HFF-Myc (cell line): ENCODE measurements around the gene COX7A2.
A peak's percentile ranks its signal among the peaks of the same experiment; 100 is the strongest.

Source experiments
- DNase-seq: peaks from one replicate; pipeline ENCODE4 v3.0.0-alpha.2; 2011; ENCODE audit warnings: low read depth; ENCODE audit errors: extremely low read depth
- H3K4me3 ChIP-seq: replicated peaks from 2 replicates; pipeline ENCODE4 v1.5.1; 2011; ENCODE audit warnings: low read depth, mild to moderate bottlenecking, control low read depth, low read length
- CTCF ChIP-seq: IDR thresholded peaks from 2 replicates; pipeline ENCODE4 v1.5.1; 2012; ENCODE audit warnings: mild to moderate bottlenecking, low read depth, low read length, control low read depth; ENCODE audit errors: missing control alignments

The COX7A2 gene, protein sequence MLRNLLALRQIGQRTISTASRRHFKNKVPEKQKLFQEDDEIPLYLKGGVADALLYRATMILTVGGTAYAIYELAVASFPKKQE

DNA sequence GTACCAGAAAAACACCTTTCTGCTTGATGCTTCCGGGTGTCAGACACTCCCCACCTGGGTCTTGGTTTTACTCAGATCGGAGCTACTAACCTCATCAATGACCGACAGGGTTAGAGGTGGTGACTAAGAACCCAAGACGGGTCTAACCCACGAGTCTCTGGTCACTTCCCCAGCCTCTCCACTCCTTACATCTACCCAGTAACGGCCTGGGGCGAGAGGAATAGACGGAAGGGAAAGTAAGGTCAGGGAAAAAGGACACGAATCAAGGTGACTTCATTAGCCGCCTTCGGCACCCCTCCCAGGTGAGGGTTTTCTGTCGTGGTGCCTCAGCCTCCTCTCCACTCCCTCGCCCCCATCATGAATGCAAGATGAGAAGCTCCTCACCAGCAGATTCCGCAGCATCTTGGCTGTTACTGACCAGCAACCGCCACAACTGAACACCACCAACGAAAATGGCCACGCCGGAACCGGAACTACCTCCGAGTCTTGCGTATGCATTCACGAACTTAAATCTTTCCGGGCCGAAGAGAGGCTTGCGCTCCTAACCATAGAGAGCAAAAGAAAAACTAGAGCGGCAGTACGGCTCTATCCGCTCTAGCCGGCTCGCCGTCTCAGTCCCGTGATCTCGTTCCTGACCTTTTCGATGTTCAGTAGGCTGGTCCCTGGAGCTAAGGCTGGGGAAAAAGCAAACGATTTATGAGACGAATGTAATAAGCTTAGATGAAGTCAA is at the start of gene COX7A2:
COX7A2 (minus strand) TSS at position 469 of the 730 bp plus-strand sequence; CDS start at position 402, 67 bp downstream.
- peak; percentile 94 for DNase-seq
- no peak for TF ChIP-seq CTCF
- H3K4me3 ChIP-seq, result peak within 1 kb of the TSS; percentile 81

GRCh38 chr6:75292555-75292954 is 49.0 kb upstream of the COX7A2 start:
- no peak for DNase-seq
- no peak for TF ChIP-seq CTCF
- no peak overlapping the region for H3K4me3 ChIP-seq

- TF ChIP-seq CTCF, result no peak
- DNase-seq, result no peak
- H3K4me3 ChIP-seq, result no peak overlapping the region
These were observed 48.1 kb upstream of the COX7A2 start for GRCh38 chr6:75291744-75292143.

GRCh38 chr6:75291331-75291730 is 47.7 kb upstream of the COX7A2 start:
- no peak for DNase-seq
- no peak for TF ChIP-seq CTCF
- H3K4me3 ChIP-seq, result no peak overlapping the region

- TF ChIP-seq CTCF, result no peak
- no peak for DNase-seq
- H3K4me3 ChIP-seq, result no peak overlapping the region
These were observed 46.7 kb upstream of the COX7A2 start for GRCh38 chr6:75290136-75290945.

DNA sequence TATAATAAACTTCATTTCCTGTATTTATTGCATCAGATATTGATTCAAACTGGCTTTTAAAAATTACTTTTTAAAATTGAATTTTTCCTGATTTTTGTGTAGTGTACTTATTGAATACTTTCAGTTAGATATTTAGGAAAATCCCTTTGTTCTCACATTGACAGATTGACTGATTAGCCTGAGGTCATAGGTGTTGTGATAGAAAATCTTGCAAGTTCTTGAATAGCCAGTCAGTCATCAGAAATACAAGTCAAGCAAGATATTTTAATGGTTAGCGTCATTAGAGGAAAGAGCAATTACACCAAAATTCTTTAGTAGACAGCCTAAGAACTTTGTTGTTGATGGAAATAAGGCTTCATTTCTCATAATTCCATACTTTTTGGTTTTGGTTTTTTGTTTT is 44.4 kb upstream of the COX7A2 start:
- TF ChIP-seq CTCF, result no peak
- no peak for DNase-seq
- no peak overlapping the region for H3K4me3 ChIP-seq
